GM19240 (cell line): Measurements from ENCODE around the gene RNF213.

Source experiments
- DNase-seq: peaks from one replicate; pipeline ENCODE4 v3.0.0; 2011; ENCODE audit warnings: low spot score; ENCODE audit not compliant: insufficient read length

Gene RNF213

DNA sequence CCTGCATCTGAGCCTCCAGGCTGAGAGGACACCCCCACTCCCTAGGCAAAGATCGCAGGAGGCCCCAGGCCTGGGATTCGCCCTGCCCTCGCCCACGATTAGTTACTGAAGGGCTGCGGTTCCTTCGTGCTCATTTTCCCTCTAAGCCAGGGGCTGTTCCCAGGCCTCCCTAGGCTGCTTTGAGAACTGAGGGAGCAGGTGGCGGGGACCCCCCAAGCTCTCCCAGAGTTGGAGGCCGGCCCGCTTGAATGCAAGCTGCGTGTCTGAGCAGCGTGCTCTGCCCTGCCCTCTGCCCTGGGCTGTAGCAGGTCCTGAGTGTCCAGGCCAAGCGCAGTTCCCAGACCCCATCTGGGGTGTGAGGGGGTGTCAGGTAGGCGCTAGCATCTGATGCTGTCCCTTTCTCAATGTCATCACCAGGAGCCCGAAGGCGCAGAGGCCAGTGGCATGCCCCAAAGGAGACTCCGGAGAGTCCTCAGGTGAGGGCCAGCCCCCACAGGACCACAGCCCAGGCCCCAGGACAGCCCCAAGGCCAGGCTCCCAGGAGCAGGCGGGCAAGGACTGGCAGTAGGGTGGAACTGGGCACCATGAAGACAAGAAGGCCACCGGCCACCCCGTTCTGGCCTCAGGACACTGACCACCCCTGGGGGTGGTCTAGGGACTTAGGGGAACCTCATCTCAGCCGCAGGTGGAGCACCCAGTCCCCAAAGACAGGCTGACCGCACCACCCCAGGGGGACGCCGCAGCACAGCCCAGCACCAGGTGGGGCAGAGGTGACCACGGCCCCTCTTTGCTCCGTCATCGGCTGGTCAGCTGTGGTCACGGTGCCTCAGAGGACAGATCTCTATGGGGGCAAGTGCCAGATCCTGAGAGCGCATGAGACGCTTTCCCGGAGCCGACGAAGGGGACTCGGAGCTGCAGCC lies 169.0 kb downstream of the RNF213 start:
- DNase-seq, result no peak

DNA sequence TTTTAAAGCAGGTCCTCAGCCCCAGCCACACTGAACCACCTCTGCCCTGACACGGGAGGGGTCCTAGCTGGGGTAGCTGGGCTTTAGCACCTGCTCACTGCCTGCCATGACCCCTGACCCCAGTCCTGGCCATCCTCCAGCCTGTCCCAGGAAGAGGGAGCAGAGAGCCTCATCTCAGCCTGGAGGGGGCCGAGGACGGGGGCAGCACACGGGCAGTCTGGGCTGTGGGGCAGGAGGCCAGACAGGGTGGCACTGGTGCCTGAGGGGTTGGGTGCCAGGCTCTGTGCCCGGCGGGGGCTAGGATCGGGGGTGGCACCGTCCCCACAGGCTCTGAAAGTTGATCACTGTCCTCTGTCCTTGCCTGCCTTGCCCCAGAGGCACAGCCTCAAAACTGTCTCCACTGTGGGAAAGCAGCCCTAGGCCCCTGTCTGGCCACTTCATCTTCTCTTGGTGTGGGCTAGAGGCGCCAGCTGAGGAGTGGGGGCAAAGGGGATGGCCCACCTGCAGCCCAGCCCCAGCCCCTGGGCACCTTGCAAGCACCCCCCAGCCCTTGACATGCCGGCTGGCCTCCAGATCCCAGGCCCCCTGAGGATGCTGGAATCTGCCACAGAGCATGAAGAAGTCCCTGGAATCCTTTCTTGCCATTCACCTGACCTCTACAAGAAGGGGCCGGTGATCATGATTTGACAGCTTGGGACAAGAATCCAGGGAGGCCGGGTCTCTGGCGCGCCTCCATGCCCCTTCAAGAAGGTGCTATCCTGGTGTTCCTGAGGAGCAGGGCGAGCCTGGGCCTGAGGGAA lies 170.0 kb downstream of the RNF213 start:
- no peak for DNase-seq

DNA sequence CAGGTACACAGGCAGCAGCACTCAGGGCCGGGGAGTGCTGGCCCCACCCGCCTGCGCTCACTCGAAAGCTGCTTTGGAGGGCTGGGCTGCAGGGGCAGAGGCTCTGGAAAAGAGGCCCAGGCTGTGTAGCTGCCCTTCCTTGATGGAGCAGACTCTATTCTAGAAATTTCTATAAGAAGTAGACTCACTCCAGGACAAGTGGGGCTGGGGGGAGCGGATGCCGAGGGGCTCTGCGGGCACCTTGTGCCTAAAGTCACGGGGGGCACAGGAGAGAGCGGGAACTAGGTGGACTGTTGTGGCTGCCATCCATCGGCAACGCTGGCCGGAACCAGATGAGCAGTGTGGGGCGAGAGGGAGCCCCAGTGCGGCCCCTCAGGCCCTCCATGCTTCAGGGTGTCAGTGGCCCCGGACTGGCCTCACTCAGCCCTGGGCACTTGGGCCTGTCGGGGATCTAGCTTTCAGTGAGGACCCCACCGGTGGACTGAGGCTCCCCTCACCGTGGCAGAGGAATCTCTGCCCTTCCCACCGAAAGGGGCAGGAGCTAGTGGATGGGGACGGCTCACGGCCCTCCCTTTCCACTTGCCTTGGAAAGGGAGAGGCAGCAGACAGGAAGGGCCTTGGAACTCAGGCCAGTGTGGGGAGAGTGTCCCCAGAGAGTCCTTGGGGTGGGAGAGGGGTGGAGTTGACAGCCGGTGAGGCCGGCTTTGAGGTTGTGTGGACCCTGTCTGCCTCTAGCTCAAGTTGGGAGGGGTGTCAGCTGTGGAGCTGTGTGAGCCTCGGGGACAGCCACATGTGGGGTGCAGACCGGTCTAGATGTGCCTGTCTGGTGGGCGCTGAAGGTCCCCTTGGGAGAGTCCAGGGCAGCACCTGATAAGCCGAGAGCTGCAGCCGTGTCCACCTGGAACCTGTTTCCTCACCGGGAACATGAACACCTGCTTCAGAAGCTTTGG lies 170.9 kb downstream of the RNF213 start:
- no peak for DNase-seq

DNA sequence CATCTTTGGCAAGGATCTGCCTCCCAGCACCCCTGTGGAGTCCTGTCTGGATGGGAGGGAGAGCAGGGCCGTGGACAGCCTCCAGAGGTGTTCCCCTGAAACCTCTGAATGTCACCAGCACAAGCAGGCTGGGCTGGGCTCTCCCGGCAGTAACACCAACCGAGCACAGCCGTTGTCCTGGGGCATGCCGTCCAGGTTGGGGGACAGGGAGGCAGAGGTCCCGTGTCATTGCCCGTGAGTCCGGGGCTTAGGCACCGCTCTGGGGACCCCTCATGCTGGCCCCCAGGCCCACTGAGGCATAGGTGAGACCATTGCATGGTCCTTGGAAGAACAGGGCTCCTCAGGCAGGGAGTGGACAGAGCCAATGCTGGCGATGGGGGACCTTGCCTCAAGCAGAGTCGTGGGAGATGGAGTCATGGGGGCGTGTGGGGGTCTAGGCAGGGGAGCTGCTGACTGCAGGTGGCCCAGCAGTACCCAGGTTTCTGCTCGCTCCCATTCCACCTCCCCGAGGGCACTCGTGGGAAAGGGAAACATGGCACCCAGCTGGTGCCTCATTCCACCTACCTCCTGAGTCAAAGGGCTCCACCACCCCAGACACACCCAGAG lies 171.8 kb downstream of the RNF213 start:
- DNase-seq, result no peak

DNA sequence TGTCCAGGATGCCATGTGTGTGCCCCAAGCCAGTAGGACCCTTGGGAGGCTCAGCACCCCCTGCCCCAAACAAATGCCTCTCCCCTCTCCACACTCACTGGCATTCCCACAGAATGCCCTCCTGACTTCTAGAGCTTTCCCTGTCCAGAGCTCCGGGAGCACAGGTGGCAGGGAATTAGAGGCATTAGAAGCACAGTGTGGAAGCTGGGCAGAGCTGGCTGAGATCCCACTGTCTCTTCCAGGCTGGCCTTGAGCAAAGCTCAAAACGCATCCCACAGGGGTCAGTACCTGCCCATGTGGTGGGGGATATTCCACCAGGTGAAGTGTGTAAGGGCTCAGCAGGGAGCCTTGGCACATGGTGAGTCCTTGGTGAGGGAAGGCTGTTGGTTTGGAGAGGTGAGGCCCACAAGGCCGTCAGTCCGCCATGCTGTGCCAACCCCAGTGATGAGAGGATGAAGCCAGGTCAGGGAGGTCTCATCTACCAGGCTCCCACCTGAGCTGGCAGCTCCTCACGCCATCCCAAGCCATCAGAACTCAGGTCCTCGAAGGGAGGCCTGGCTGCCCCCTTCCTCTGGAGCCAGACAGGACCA lies 172.4 kb downstream of the RNF213 start:
- DNase-seq, result no peak

DNA sequence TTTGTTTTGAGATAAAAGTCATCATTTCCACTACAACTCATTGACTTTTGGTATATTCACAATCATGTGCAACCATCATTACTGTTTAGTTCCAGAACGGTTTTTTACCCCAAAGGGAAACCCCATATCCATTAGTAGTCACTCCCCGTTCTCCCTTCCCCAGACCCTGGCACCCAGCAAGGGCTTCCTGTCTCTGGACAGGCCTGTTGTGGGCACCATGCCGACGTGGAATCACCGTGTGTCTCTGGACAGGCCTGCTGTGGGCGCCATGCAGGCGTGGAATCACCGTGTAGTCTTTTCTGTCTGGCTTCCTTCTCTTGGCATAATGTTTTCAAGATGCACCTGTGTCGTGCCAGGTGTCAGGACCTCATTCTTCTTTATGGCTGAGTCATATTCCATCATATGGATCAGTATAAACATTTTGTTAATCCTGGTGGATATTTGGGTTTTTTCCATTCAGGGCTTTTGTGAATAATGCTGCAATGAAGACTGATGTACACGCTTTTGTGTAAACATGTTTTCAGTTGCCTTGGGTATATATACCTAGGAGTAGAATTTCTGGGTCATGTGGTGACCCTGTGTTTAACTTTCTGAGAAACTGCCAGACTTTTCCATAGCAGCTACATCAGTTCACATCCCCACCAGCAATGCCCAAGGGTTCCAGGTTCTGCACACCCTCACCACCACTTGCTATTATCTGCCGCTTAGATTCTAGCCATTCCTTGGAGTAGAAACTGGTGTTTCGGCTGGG lies 173.4 kb downstream of the RNF213 start:
- no peak for DNase-seq

DNA sequence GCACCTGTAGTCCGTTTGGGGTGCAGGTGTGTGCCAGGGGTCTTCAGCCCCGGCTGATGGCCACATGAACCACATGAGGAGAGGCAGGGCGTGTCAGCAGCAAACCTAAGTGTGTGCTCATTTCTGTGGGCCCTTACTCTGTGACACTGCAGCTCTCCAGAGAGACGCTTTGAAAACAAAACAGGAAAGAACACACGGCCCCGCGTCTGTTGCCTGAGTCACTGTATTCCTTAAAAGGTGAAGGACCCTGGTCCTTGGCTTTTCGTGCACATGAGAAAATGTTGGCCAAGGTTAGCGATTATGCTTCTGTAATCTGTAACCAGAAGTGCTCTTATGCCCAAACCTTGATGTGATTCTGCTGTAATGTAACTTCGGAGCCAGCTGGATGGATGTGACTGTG lies 176.9 kb downstream of the RNF213 start:
- DNase-seq, result no peak

DNA sequence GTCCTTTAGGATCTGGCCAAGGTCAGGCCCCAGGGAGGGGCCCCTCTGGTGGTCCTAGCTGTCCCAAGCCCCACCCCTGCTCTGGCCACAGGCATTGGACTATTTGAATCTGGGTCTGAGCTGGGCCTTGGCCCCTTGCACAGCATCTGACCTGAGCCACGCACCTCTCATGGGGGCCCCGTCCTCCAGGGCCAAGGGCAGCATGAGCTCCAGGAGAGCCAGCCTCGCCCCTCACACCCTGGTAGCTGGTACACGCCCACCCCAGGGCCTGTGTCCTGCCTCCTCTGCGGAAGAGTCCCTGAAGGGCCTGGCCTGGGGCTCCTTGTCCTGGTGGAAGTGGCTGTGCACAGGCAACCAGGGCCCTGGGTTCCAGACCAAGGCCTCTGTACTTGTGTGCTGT lies 178.2 kb downstream of the RNF213 start:
- no peak for DNase-seq

DNA sequence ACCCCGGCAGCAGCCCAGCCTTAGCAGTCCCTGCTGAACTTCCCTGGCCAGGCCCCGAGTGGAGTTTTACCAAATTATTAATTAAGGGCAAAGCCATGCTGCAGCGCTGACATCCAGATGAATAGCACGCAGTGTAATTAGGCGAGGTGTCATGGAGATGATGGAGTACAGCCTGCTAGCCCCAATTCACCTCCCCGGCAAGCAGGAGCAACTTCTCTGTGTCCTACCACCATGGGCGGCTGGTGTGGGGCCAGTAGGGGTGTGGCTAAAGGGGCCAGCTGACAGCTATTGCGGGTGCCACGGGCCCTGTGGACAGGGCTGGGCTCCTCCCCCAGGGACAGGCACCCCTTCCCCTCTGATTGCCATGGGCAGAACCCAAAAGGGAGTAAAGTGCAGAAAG lies 178.8 kb downstream of the RNF213 start:
- no peak for DNase-seq

DNA sequence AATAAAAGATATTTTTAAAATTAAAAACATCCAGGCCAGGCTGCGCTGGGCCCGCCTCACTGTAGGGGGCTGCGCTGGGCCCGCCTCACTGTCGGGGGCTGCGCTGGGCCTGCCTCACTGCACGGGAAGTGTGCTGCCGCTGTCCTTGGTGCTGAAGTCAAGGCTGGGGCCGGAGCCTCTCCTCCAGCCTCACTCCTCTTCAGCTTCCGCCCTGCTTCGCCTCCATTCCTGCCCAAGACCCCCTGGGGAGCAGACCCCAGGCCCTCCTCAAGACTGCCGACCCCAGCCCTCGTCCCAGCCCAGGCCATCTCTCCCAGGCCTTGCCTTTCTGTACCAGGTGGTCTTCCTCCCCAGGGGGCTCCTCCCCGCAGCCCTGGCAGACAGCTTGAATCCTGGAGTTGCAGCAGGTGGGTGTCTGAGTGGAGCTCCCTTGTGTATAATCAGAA lies 180.5 kb downstream of the RNF213 start:
- DNase-seq, result peak; percentile 57

DNA sequence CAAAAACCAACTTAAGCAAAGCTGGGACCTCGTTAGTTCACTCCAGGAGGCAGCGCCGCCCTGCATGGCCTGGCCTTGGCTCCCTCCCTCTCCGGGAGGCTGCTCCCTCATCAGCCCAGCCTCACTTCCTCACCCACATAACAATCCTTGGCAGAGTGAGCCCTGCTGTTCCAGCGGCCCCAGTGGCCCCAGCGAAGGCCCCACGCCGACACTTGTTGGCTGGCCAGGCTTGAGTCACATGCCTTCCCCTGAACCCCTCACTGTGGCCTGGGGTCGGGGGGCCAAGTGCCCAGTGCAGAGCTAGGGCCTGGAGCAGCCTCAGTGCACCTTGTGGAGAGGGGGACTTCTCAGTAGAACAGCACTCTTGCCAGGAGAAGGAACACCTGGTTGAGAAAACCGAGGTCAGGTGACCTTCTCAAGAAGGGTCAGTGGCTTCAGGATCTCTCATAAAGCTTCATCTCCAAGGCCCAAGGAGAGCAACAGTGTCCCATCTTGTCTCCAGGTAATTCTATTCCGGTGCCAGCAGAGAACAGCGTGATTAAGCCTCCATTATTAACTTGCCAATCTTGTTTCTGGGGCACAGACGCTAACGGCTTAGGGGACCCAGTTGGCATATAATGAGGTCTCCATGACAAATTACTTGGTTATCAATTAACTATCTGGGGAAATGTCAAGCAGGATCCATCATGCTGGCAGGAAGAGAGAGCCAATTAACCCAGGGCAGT lies 181.1 kb downstream of the RNF213 start:
- DNase-seq, result no peak

DNA sequence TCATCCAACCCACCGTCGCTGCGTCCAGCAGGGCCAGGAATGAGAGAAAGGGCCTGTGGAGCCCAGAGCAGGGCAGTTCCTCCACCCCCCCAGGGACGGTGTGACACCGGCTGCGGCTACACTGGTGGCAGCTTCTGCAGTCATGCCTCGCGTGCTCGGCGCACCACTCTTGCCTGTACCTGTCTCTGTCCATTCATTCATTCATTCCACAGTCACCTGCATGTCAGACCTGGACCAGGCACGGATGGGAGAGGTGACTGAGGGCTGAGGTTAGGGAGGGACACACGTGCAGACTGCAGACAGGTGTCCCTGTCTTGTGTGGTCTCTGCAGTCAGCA lies 181.6 kb downstream of the RNF213 start:
- DNase-seq, result no peak

DNA sequence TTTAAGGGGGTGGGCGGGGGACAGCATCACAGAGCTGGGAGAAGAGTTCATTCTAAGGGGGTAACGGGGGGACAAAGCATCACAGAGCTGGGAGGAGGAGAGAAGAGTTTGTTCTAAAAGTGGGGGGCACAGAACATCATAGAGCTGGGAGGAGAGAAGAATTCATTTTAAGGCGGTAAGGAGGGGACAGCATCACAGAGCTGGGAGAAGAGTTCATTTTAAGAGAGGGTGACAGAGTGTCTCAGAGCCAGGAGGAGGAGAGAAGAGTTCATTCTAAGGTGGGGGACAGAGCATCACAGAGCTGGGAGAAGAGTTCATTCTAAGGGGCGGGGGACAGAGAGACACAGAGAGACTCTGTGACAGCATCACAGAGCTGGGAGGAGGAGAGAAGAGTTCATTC lies 182.1 kb downstream of the RNF213 start:
- DNase-seq, result no peak

DNA sequence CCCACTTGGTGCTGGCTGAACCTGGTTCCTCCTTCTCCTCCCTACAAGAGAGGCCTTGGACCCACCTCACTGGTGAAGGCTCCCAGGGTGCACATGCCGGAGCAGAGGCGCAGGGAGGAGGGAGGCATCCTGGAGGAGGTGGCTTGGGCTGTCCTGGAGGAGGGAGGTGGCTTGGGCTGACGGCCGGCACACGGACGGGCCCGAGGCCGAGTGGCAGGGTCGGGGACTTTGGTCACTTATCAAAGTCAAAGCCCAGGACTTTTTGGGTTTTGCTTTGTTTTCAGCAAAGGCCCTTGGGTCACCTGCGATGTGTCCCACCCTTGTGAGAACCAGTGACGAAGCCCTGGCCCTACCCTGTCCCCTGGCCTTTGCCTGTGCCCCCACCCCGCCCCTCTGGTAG lies 182.8 kb downstream of the RNF213 start:
- no peak for DNase-seq

DNA sequence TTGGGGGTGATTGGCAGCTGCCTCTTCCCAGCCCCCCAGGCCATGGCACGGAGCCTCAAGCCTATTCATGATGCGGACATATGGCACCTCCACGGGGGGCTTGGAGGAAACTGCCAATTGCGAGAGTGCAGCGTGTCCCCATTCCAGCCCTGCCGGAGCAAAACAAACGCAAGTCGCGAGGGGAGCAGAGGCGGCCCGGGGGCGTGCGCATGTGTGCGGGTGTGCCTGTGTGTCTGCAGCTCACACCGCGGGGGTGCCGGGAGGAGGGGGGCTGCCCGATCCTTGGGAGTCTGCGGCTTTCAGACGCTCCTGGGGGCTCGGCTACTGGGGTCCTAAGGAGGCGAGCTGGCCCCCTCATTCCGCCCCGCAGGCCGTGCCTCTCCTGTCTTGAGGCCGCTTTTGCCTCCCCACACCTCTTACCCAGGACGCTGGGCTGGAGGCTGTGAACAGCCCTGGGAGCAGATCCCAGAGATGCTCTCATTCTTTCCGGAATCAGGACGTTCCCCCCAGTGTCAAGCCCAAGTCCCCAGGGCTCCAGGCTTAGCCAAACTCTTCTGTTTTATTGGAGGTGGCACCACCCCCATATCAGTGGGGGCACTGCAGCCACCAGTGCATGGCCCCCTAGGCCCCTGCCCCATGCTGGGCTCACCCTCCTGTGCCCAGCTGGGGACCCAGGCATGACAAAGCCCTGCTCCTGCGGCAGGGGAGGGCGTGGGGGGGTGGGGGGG lies 183.4 kb downstream of the RNF213 start:
- DNase-seq, result no peak

DNA sequence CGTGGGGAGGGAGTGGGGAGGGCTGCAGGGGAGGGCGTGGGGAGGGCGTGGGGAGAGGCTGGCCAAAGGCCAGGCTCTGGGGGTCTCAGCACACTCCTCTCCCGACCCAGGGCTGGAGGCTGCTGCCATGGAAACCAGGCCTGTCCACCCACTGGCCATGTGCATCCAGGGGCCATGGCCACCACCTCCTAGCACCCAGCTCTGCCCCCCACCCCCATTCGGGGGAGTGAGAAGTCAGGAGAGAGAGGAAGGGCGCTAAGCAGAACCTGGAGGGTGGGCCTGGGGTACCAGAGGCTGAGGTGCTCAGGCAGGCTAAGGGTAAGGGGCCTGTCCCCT lies 184.0 kb downstream of the RNF213 start:
- no peak for DNase-seq

DNA sequence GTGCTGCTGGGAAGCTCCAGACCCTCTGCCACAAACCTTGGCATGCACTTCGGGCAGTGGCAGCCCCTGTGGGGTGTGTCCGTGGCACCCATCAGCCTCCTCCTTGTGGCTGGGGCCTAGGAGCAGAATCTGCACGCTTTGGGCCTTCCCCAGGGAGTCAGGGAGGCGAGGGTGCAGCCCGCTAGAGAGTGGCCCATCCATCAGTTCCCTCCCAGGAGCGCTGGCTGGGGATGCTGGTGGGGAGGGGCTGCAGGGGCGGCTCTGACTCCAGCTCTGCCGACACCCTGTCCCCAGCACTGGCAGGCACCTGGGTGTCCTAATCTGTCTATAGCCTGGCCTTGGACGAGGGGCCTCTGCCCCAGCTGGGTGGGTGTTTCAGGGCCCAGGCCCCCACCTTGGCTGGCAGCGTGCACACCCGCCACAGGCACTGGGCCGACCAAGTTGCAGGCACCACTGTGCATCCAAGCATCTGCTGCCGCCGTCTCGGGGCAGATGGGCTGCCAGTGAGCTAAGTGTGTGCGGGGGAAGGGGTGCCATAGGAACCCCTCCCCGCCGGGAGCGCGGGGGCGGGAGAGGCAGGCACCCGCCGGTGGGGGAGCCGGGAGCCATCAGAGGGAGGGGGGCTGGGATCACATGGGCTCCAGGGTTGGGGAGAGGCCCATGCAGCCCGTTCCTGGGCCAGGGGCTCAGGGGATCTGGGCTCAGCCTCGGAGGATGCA lies 184.5 kb downstream of the RNF213 start:
- no peak for DNase-seq

DNA sequence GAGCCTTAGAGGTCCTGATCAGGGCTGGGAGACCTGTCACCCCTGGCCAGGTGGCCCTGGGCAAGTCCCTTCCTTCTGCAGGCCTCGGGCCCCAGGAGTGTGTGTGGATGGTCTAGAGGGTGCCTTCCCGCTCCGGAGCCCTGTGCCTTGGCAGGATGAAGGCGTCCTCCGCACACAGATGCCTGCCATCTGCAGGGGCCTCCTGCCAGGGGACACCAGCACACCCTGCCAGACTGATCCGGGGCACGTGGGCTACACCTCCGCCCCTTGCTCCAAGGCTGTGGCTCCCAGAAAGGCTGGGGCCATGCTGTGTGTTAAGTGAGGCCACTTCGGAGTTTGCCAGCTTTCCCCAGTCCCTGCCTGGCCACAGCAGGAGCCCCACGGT lies 185.1 kb downstream of the RNF213 start:
- no peak for DNase-seq
